Stimulated activated CD8-positive, alpha-beta memory T cell treated with anti-CD3 and anti-CD28 coated beads, Interleukin-4, amount 100 ng/mL, for 24 hours (primary cell): ENCODE measurements around the gene MEX3D.

Source experiments
- DNase-seq: peaks from one replicate; pipeline ENCODE4 v3.0.0-alpha.2; 2020; ENCODE audit warnings: low read depth

Gene MEX3D

GRCh38 chr19:1518471-1518870 is 49.7 kb downstream of the MEX3D start:
- DNase-seq, result no peak

DNA sequence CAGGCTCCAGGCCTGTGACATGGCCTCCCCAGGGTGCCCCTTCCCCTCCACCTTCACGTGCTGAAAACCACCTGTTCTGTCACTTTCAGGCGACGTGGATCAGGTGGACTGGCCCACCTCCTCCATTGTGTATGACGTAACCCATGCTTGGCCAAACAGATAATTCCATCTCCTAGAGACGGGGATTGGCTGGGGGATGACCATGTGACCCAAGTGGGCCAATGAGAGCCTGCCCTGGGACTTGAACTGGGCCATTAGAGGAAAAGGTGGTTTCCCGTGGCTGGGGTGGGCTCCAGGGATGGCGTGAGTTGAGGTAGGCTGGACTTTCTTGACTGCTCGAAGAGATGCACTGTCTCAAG is 51.8 kb downstream of the MEX3D start:
- no peak for DNase-seq

- DNase-seq, result no peak
Measured at GRCh38 chr19:1514986-1515721, 53.0 kb downstream of the MEX3D start.

DNA sequence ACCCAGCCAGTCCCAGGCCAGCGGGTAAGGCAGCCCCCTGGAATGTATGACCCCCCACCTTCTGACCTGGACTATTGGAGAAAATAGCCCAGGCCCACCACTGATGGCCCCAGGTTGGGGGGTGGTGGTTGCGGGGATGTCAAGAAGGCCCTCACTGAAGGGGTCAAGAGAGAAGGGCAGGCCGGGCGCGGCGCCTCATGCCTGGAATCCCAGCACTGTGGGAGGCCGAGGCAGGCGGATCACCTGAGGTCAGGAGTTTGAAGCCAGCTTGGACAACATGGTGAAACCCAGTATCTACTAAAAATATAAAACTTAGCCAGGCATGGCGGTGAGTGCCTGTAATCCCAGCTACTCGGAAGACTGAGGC is 53.8 kb downstream of the MEX3D start:
- no peak for DNase-seq

GRCh38 chr19:1513499-1514294 is 54.4 kb downstream of the MEX3D start:
- peak; percentile 41 for DNase-seq

DNA sequence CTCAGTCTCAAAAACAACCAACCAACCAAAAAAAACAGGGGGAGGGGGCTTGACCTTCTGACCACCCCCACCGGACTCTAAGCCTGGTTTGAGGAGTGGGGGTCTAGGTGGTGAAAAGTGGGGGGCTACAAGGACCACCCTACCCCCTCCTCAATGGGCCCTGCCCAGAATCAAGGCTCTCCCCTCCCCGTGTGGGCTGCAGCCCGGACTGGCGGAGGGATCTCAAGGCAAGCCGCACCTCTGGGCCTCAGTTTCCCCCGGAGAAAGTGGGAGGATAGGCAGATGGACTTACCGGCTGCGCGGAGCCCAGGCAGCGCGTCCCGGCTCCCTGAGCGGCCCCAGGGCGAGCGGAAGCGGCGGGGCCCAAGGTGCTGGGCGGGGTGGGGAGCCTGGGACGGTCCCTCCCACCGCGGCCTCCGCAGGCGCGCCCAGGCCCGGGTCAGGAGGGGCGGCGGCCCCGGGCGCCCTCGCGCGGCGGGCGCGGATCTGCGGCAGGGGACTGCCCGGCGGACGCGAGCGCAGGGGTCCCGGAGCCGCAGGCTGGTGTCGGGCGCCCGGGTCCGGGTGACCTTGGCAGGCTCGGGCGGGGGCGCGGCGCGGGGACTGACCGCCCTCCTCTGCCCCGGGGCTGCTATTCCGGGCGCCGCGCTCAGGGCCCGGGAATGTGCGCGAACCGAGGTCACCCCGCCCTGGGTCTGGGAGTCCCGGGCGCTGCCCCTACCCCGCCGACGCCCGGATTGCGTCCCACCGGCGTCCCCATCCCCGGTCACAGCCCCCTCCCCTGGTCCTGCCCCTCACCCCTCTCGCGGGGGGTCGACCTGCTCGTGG is 55.2 kb downstream of the MEX3D start, which contains the start of gene ADAMTSL5:
TSS of gene ADAMTSL5 (minus strand) at position 349 of the 828 bp plus-strand sequence. CDS start 2,076 bp downstream, outside the sequence.
- DNase-seq, result peak; percentile 66

DNA sequence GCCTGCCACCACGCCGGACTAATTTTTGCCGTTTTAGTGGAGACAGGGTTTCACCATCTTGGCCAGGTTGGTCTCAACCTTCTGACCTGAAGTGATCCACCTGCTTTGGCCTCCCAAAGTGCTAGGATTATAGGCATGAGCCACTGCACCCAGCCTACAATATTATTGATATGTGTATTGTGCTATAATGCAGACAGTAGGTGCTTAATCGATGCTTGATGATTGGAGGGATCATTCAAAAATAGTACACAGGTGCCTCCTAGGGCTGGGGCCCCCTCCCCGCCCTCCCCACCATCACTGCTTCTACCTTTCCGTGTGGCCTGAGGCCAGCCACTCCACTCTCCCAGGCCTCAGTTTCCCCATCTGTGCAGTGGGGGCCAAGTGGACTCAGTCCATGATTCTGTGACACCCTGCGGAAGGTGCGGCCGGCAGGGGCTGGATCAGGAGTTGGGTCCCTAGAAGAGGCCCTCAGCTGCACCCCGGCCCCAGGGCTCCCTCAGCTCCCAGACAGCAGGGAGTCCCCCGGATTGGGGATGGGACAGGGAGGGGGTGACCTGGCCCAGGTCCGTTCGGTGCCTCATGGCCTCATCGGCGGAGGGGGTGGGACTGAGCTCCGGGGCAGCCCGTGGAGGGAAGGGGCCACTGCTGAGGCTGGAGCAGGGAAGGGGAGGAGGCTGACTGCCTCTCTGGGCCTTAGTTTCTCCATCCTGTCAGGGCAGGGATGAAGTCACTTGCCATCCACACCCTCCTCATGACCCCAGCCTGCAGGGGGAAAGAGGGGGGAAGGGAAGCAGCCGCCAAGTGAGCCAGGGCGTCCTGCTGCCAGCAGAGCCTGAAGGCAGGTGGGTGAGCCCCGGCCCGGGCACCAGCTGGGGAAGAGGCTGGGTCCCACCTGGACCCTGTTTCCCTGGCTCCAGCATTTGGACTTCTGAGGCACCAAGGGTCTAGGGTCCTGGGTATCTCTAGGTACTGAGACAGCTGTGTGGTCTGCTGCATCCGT is 56.5 kb downstream of the MEX3D start:
- no peak for DNase-seq

DNA sequence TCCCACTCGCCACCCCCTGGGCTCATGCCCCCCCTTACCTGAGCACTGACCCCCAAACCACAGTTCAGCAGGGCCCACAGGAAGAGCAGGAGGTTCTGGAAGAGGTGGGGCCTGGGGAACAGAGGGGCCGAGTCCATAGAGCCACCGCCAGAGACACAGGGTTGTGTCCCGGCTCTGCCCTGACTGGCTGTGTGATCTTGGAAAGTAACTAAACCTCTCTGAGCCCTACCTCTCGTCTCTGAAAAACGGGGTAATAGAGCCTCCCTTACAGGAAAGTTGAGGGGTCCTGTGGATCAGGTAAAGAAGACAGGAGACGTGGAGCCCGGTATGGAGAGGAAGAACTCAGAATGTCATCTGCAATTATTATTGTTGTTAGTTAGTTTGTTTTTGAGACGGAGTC is 57.3 kb downstream of the MEX3D start:
- DNase-seq, result no peak

- DNase-seq, result no peak
Measured at GRCh38 chr19:1510442-1510806, 57.7 kb downstream of the MEX3D start.

DNA sequence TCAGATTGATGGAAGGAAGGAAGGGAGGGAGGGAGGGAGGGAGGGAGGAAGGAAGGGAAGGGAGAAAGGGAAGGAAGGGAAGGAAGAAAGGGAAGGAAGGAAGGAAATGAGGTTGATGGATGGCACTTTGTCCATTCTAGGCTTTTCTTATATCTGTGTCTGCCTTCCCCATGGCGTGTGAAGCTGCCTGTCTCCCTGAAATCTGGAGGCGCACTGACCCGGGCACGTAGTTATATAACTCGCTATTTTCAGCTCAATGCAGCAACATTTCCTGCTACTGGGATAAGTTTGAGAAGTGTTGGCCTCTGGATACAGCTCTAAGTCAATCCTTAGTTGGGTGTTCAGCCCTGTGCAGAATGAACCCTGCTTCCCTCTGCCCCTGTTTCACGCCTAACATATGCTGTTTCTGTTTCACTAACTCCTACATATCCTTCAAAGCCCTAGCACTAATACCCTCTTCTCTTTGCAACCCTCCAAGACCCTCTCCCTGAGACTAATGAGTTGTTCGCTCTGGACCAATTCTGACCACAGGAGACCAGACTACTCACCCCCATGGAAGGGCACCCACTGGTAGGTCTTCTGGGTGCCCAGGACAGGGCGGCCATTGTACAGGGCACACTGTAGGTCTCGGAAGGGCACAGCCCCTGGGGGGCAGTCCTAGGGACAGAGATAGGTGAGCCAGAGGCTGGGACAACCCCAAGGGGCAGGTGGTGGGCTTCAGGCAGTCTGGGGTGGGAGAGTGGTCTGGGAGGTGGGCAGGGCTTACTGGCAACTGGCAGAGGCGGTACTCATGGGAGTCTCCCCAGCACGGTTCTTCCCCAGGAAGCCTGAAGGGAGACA is 58.3 kb downstream of the MEX3D start:
- DNase-seq, result no peak

DNA sequence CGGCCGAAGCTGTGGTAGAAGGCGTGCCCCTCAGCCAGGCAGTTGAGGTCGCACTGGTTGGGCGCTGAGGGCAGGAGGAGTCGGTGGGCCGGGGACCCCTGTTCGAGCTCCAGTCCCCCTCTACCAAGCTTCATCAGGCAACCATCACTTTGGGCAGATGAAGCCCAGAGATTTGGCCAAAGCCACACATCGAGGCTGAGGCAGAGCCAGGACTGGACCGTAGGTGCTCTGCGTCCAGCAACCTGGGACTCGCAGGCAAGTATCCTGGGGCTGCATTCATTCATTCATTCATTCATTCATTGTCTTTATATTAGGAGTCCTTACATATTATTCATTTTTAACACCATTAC is 59.6 kb downstream of the MEX3D start:
- no peak for DNase-seq

- DNase-seq, result peak; percentile 82
Measured at GRCh38 chr19:1507763-1508506, 60.2 kb downstream of the MEX3D start.

DNA sequence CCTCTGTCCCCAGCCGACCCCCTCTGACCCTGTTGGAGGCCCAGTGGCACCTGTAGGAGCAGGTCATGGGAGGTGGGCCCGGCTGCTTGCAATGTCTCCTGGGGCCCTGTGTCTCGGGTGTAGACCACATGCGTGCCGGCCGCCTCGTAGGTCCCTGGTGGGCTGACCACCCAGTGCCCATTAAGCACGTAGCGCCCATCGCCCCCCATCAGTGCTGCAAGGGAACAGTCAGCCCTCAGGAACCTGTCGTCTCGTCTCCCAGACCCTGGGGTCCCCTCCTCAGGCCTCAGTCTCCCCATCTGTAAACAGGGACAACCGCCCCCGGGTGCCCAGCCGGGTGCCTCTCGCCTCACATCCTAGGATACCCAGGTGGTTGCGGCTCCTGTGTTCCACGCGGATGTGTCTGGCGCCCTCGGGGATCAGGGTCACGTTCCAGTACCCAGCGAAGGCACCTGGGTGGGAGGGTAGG is 60.9 kb downstream of the MEX3D start:
- no peak for DNase-seq

DNA sequence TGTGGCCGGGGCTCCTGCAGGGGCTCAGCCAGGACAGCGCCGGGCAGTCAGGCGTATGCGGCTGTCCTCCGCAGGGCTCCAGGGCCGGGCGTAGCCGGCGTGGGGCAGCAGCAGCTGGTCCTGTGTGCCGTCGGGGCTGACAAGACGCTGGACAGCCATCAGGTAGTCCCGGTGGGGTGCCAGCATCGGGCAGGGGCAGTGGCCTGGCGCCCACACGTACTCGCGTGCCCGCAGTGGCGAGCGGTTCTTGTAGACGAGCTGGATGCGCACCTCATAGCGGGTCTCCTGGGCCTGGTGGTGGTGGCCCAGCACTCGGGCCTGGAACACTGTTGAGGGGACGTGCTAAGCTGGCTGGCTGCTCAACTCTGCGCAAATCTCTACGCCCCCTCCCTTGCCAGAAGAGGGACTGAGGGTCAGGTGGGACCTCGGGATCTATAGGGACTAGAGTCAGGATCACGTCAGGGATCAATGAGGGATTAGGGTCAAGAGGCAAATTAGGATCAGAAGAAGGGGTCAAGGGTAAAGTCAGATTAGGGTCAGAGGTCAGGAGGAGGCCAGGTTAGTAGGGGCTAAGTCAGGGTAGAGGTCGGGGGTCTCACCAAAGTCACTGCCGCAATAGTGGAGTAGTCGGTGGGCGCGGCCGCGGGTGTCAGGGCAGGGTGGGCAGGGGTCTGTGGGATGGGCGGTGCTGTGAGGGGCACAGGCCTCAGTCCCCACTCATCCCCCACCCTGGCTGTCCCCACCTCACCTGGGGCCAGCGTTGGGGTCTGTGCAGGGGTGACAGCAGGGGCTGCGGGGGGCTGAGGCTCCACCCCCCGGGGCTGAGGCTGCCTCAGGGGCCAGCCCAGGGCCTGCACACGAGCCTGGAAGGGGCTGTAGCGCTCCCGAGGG is 61.9 kb downstream of the MEX3D start:
- no peak for DNase-seq

DNA sequence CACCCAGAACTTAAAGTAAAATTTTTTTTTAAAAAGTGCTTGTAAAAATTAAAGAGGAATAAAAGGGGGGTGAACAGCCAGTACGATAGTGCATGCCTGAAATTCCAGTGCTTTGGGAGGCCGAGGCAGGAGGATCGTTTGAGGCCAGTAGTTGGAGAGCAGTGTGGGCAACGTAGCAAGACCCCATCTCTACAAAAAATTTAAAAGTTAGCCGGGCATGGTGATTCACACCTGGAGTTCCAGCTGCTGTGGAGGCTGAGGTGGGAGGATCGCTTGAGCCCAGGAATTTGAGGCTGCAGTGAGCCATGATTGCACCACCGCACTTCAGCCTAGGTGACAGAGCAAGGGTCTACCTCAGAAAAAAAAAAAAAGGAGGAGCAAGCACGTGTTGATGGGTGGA is 63.1 kb downstream of the MEX3D start:
- DNase-seq, result no peak
